ENCODE results near the gene ME2.

- no peak for TF ChIP-seq CTCF (IDR thresholded peaks at IDR 0.05)
- no peak for TF ChIP-seq ZFX (IDR thresholded peaks at IDR 0.05; ENCODE audit: borderline replicate concordance)
These were observed 83.1 kb downstream of the ME2 start for GRCh38 chr18:50961974-50962373.
